HepG2 (cell line): ENCODE measurements around the gene NPAS2. TPM values are rescaled to one million over a fixed set of nuclear protein-coding genes. Genes with fewer than 3 reads are reported as not detected.

ENCODE experiments used
- ATRX ChIP-seq: sonication (generic); formaldehyde crosslinking; IDR thresholded peaks from 2 replicates; pipeline ENCODE4 v1.4.0; 2020; ENCODE audit warnings: missing genetic modification reagents, borderline replicate concordance
- GTF2F1 ChIP-seq: fragments of 150-350 bp; IDR thresholded peaks from 2 replicates; pipeline ENCODE4 v1.6.1; 2014; ENCODE audit warnings: low read length
- RELA ChIP-seq: sonication (generic); formaldehyde crosslinking; IDR thresholded peaks from 2 replicates; pipeline ENCODE4 v1.4.0; 2020; ENCODE audit warnings: missing genetic modification reagents
- SMARCE1 ChIP-seq: fragments of 450-650 bp; IDR thresholded peaks from 2 replicates; pipeline ENCODE4 v1.6.1; 2017; ENCODE audit warnings: borderline replicate concordance
- SMYD3 ChIP-seq: sonication (generic); formaldehyde crosslinking; IDR thresholded peaks from 2 replicates; pipeline ENCODE4 v1.8.1; 2023; ENCODE audit warnings: mild to moderate bottlenecking, missing genetic modification reagents
- STAG1 ChIP-seq: sonication (generic); formaldehyde crosslinking; IDR thresholded peaks from 2 replicates; pipeline ENCODE4 v1.4.0; 2020; ENCODE audit warnings: missing genetic modification reagents
- TFAP4 ChIP-seq: sonication (generic); IDR thresholded peaks from 2 replicates; pipeline ENCODE4 v1.6.1; 2016; ENCODE audit warnings: low read depth, borderline replicate concordance
- ZNF513 ChIP-seq: sonication (generic); formaldehyde crosslinking; conservative IDR thresholded peaks from 2 replicates; pipeline ENCODE4 v1.5.0; 2020; ENCODE audit warnings: missing genetic modification reagents
- ZNF558 ChIP-seq: sonication (generic); formaldehyde crosslinking; IDR thresholded peaks from 2 replicates; pipeline ENCODE4 v1.9.0; 2022; ENCODE audit warnings: mild to moderate bottlenecking, missing genetic modification reagents, borderline replicate concordance
- ZNF687 ChIP-seq: sonication (generic); formaldehyde crosslinking; IDR thresholded peaks from 2 replicates; pipeline ENCODE4 v1.5.1; 2020; ENCODE audit warnings: mild to moderate bottlenecking, missing genetic modification reagents, moderate library complexity
- ZNF784 ChIP-seq: sonication (generic); formaldehyde crosslinking; IDR thresholded peaks from 2 replicates; pipeline ENCODE4 v1.5.1; 2020; ENCODE audit warnings: missing genetic modification reagents, mild to moderate bottlenecking, borderline replicate concordance
- polyA plus RNA-seq, 8 experiments: library from polyadenylated mRNA; depleted of rRNA in 3 of 8; stranded (reverse) in 7 of 8; unstranded in 1 of 8; fragments of >200 nt; fragmentation: Illumina TruSeq in 4 of 8; extraction: Trizol in 4 of 8; gene quantifications; 2 replicates each; pipeline versions ENCODE4 v1.2.1 to v1.2.3, GENCODE V29; 2011 to 2016; ENCODE audit warnings: low read depth in 4 of 8, missing spikeins in 1 of 8, mixed read lengths in 1 of 8; ENCODE audit not compliant: insufficient read depth in 1 of 8
- total RNA-seq, 5 experiments: library from RNA; depleted of rRNA; stranded (reverse); fragments of >200 nt; fragmentation: Illumina TruSeq; extraction: Trizol; gene quantifications; 2 replicates each; pipeline ENCODE4 v1.2.3, GENCODE V29; 2016; ENCODE audit warnings: low read depth in 1 of 5
- TF ChIP-seq, protein P1 (sequence below): sonication (generic); formaldehyde crosslinking; IDR thresholded peaks from 2 replicates; pipeline ENCODE4 v1.9.0; 2021; ENCODE audit warnings: missing genetic modification reagents, borderline replicate concordance
- TF ChIP-seq, protein P2 (sequence below): sonication (generic); formaldehyde crosslinking; IDR thresholded peaks from 2 replicates; pipeline ENCODE4 v1.4.0; 2020; ENCODE audit warnings: missing genetic modification reagents

NPAS2 gene
- total and polyA plus RNA-seq, 2 of the 13 experiments (the other 11 are each of a cell fraction or from before 2014, with no cell fraction given) = 14.8 to 37.5 TPM

DNA sequence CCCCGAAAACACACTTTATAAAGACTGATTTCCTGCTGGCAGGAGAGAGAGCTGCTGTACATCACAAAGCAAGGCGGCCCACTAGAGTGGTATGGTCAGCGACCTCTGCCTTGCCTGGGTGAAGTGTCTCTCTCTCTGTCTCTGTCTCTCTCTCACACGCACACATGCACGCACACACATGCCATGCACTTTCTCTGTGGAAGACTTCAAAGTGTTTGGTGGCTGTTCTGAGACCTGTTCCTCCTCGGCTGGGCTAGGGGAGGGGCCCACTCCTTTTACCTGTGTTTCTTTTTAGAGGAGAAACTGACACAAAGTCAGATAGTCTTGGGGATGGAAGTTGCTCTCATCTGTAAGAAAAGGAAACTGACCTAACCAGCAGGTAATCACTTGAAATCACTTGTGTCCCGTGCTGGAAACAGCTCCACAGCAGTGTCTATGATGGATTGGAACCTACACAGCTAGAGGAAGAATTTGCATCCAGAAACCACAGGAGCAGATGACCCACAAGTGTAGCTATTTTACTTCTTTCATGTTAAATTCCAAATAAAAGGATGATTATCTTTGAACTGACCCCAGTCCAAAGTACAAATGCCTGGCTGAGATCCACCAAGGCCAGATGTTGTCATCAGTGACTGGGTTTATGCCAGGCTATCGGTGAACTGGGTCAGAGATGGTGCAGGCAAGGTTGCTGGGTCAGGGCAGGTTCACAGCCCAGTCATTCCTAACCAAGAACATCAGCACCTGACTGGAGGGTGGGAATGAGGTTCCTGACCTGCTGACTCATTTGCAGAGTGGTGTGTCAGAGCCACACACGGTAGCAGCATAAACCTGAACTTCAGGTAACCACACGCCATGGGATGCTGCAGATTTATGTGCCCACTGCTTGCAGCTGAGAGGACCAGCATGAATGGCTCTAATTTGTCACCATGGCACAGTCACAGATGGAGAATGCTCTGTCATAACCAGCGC lies 63.0 kb downstream of the NPAS2 start (continued):
- peak; percentile 59; the same call in 1 of the 2 replicates for TF ChIP-seq ZNF687 (CRISPR knock-in tag)
- no peak for TF ChIP-seq STAG1 (CRISPR knock-in tag)
- no peak for TF ChIP-seq ATRX (CRISPR knock-in tag)
- peak; percentile 87 for TF ChIP-seq TFAP4
- TF ChIP-seq ZNF784 = no peak
- TF ChIP-seq, protein P1, sequence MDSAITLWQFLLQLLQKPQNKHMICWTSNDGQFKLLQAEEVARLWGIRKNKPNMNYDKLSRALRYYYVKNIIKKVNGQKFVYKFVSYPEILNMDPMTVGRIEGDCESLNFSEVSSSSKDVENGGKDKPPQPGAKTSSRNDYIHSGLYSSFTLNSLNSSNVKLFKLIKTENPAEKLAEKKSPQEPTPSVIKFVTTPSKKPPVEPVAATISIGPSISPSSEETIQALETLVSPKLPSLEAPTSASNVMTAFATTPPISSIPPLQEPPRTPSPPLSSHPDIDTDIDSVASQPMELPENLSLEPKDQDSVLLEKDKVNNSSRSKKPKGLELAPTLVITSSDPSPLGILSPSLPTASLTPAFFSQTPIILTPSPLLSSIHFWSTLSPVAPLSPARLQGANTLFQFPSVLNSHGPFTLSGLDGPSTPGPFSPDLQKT (CRISPR knock-in tag) = no peak
- TF ChIP-seq, protein P2, sequence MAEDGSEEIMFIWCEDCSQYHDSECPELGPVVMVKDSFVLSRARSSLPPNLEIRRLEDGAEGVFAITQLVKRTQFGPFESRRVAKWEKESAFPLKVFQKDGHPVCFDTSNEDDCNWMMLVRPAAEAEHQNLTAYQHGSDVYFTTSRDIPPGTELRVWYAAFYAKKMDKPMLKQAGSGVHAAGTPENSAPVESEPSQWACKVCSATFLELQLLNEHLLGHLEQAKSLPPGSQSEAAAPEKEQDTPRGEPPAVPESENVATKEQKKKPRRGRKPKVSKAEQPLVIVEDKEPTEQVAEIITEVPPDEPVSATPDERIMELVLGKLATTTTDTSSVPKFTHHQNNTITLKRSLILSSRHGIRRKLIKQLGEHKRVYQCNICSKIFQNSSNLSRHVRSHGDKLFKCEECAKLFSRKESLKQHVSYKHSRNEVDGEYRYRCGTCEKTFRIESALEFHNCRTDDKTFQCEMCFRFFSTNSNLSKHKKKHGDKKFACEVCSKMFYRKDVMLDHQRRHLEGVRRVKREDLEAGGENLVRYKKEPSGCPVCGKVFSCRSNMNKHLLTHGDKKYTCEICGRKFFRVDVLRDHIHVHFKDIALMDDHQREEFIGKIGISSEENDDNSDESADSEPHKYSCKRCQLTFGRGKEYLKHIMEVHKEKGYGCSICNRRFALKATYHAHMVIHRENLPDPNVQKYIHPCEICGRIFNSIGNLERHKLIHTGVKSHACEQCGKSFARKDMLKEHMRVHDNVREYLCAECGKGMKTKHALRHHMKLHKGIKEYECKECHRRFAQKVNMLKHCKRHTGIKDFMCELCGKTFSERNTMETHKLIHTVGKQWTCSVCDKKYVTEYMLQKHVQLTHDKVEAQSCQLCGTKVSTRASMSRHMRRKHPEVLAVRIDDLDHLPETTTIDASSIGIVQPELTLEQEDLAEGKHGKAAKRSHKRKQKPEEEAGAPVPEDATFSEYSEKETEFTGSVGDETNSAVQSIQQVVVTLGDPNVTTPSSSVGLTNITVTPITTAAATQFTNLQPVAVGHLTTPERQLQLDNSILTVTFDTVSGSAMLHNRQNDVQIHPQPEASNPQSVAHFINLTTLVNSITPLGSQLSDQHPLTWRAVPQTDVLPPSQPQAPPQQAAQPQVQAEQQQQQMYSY (CRISPR knock-in tag) = no peak
- TF ChIP-seq ZNF558 = no peak
- TF ChIP-seq RELA (CRISPR knock-in tag) = no peak
- TF ChIP-seq ZNF513 = no peak
- no peak for TF ChIP-seq GTF2F1
- 0 out of 2 replicates have a peak, but pooled peaks have one; percentile 74 for TF ChIP-seq SMYD3 (CRISPR knock-in tag)
- no peak for TF ChIP-seq SMARCE1
